Astrocyte of the cerebellum (primary cell): ENCODE results near the gene ZMYND19.

Experiments used
- DNase-seq: peaks from one replicate; pipeline ENCODE4 v3.0.0-alpha.2; 2011; ENCODE audit warnings: low read depth
- H3K4me3 ChIP-seq: 2 replicates; pipeline ENCODE4 v1.5.1; 2011; ENCODE audit warnings: mild to moderate bottlenecking, low read depth, low read length, moderate library complexity
- CTCF ChIP-seq: IDR thresholded peaks from 2 replicates; pipeline ENCODE4 v1.5.1; 2012; ENCODE audit warnings: low read length, low read depth, moderate library complexity, mild to moderate bottlenecking; ENCODE audit errors: missing control alignments
- in situ Hi-C: cut with HindIII; loops from 2 replicates; pipeline ENCODE4 v1.10.0; 2017; ENCODE audit warnings: low sequenced_read_pairs

The ZMYND19 gene

DNA sequence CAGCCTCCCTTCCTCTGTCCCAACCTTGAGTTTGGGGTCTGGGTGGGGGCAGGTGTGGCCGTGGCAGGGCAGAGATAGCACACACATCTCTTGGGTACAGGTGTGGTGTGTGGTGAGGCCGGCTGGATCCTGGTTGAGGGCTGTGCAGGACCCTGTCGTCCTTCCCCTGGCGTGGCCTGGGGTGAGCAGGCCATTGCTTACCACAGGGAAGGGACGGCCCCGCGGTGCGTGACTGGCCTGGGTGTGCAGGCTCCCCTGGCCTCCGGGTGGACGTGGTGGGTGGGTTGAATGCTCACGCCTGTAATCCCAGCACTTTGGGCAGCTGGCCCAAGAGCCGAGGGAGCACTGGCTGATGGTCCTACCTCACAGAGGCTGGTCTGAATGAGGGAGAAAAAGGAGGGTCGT is 16.4 kb upstream of the ZMYND19 start:
- DNase-seq, result no peak
- TF ChIP-seq CTCF, result no peak
- in situ Hi-C loops, result no loop called here
- H3K4me3 ChIP-seq, result peak overlapping the region; percentile 50

- in situ Hi-C loops, result no loop called here
- no peak for TF ChIP-seq CTCF
- H3K4me3 ChIP-seq, result peak overlapping the region; percentile 50
- no peak for DNase-seq
Observed at GRCh38 chr9:137606005-137606621, 15.8 kb upstream of the ZMYND19 start.

- DNase-seq, result peak; percentile 56
- TF ChIP-seq CTCF, result no peak
- in situ Hi-C loops, result no loop called here
Observed at GRCh38 chr9:137605121-137606004, 15.1 kb upstream of the ZMYND19 start, which contains the start of gene ARRDC1. TSS of gene ARRDC1 (plus strand) at chr9:137605686. CDS start at chr9:137605718, 32 bp downstream.

GRCh38 chr9:137604345-137605086 is 14.2 kb upstream of the ZMYND19 start:
- in situ Hi-C loops, result no loop called here
- H3K4me3 ChIP-seq, result peak overlapping the region; percentile 42
- DNase-seq, result no peak
- no peak for TF ChIP-seq CTCF

More at GRCh38 chr9:137605121-137606004, 15.1 kb upstream of the ZMYND19 start, which contains the start of gene ARRDC1:
- peak within 1 kb of the TSS; percentile 50 for H3K4me3 ChIP-seq

DNA sequence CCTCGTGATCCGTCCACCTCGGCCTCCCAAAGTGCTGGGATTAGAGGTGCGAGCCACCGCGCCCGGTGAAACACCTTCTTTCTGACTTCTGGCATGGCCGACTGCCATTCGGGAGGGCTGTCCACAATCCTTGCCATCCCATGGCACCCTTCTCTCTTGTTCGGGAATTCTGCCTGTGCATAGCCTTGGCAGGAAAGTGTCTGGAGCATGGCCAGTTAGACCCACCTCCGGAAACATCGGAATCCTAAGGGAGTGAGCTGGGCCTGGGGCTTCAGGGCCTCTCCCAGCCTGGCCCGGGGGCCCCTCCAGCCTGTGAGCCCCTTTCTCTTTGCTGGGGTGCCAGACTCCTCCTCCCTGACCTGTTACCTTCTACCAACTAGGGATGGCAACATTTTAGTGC is 13.6 kb upstream of the ZMYND19 start:
- no peak overlapping the region for H3K4me3 ChIP-seq
- in situ Hi-C loops, result no loop called here
- TF ChIP-seq CTCF, result no peak
- DNase-seq, result no peak

DNA sequence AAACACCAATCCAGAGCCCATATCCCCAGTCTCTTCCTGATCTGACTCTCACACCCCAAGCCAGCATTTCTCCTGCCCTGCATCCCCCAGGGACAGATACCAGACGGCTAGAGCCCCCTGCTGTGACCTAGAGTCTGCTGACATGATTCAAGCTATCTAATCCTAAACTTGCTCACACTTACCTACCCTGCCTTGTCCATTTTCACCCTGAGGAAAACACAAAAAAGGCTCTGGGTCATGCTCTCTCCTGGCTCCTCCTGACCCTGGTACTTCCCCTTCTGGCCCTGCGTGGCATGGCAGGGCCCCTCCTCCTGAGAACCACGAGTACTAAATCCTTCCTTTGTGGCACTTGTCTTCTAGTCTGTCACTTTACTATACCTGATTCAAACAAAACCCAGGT is 12.3 kb upstream of the ZMYND19 start:
- H3K4me3 ChIP-seq, result no peak overlapping the region
- DNase-seq, result no peak
- no peak for TF ChIP-seq CTCF
- in situ Hi-C loops, result no loop called here
